Activated T-helper 9 cell treated with anti-CD3 and anti-CD28 coated beads, Interleukin-2, amount 50 U/mL, for 16 hours (primary cell): ENCODE data around the gene SPC24.
"Not testable (repeated sequence)": the region's sequence is repeated elsewhere in the genome, so short reads cannot be mapped to it uniquely, and the experiment has no call there.

Experiments used
- DNase-seq: peaks from one replicate; pipeline ENCODE4 v3.0.0-alpha.2; 2020; ENCODE audit warnings: low read depth

Gene SPC24

GRCh38 chr19:11191934-11192333 is 36.4 kb upstream of the SPC24 start:
- no peak for DNase-seq

- DNase-seq, result no peak
Measured at GRCh38 chr19:11191273-11191755, 35.7 kb upstream of the SPC24 start.

- no peak for DNase-seq
Measured at GRCh38 chr19:11190501-11190900, 34.9 kb upstream of the SPC24 start.

GRCh38 chr19:11187441-11187840 is 31.9 kb upstream of the SPC24 start:
- no peak for DNase-seq

- no peak for DNase-seq
Measured at GRCh38 chr19:11182994-11183393, 27.4 kb upstream of the SPC24 start.

- DNase-seq, result no peak
Measured at GRCh38 chr19:11181488-11181887, 25.9 kb upstream of the SPC24 start.

GRCh38 chr19:11180975-11181374 is 25.4 kb upstream of the SPC24 start:
- not testable (repeated sequence) for DNase-seq

- DNase-seq, result no peak
Measured at GRCh38 chr19:11180346-11180745, 24.8 kb upstream of the SPC24 start.

GRCh38 chr19:11179716-11180297 is 24.2 kb upstream of the SPC24 start:
- DNase-seq, result no peak

- not testable (repeated sequence) for DNase-seq
Measured at GRCh38 chr19:11179145-11179465, 23.5 kb upstream of the SPC24 start.

- no peak for DNase-seq
Measured at GRCh38 chr19:11177592-11177991, 22.0 kb upstream of the SPC24 start.

- no peak for DNase-seq
Measured at GRCh38 chr19:11176466-11177193, 21.0 kb upstream of the SPC24 start.

GRCh38 chr19:11175920-11176319 is 20.3 kb upstream of the SPC24 start:
- no peak for DNase-seq

GRCh38 chr19:11174336-11174735 is 18.8 kb upstream of the SPC24 start:
- no peak for DNase-seq

GRCh38 chr19:11173516-11174155 is 18.1 kb upstream of the SPC24 start:
- DNase-seq, result no peak

GRCh38 chr19:11172576-11172975 is 17.0 kb upstream of the SPC24 start:
- DNase-seq, result no peak

- DNase-seq, result no peak
Measured at GRCh38 chr19:11171144-11171543, 15.6 kb upstream of the SPC24 start.

- DNase-seq, result no peak
Measured at GRCh38 chr19:11169896-11170678, 14.5 kb upstream of the SPC24 start.

GRCh38 chr19:11168568-11168967 is 13.0 kb upstream of the SPC24 start:
- no peak for DNase-seq

GRCh38 chr19:11166281-11167142 is 10.9 kb upstream of the SPC24 start:
- no peak for DNase-seq

GRCh38 chr19:11165486-11166030 is 10.0 kb upstream of the SPC24 start:
- DNase-seq, result no peak
